ENCODE measurements around the gene HCN3. TPM values are rescaled to one million over a fixed set of nuclear protein-coding genes. Genes with fewer than 3 reads are reported as not detected.

Gene HCN3
- total and polyA plus RNA-seq, 2 of the 13 experiments (the other 11 are each of a cell fraction or from before 2014, with no cell fraction given): 2.4 to 10.2 TPM

DNA sequence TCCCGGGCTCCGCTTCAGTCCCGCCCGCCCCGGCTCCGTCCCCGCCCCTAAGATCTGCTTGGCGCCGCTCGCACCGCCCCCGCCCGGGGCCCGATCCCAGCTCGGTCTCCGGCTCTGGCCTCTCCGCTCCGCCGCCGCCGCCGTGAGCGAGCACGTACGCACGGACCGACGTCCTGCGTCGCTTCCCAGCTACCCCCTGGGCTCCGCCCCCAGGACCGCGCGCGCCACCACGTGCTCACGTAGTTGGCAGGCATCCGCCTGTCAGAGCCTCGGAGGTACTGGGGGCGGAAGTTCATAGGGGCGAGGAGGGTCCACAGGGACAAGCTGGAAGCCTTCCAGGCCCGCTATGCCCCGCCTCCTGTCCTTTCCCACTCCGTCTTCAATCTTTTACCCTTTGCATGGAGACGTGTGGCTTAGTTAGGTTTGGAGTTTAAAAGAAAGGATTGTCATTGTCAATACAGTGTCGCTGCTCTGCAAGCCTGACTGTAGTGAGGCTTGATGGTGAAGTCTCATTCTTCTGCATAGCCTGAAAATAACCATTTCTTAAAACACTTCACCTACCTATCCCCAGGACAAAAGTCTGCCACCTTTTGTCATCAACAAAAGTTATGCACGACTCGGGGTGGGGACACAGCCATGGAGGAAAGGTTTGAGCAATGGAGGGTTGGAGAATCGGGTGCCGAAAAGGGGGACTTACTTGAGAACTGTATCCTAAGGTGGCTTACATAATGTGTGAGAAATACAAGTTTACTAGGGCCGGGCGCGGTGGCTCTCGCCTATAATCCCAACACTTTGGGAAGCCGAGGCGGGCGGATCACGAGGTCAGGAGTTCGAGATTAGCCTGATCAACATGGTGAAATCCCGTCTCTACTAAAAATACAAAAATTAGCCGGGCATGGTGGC, 3.7 kb upstream of the HCN3 start, which contains the start of gene CLK2 (continued):
- no peak for TF ChIP-seq ZBTB49 (CRISPR knock-in tag; IDR thresholded peaks at IDR 0.05; ENCODE audit: borderline replicate concordance)
- TF ChIP-seq MTF2 (CRISPR knock-in tag; IDR thresholded peaks at IDR 0.05; ENCODE audit: borderline replicate concordance): no peak
- peak; percentile 44; the same call in 1 of the 2 replicates for TF ChIP-seq ATF1 (CRISPR knock-in tag; IDR thresholded peaks at IDR 0.05)
- TF ChIP-seq, protein P1, sequence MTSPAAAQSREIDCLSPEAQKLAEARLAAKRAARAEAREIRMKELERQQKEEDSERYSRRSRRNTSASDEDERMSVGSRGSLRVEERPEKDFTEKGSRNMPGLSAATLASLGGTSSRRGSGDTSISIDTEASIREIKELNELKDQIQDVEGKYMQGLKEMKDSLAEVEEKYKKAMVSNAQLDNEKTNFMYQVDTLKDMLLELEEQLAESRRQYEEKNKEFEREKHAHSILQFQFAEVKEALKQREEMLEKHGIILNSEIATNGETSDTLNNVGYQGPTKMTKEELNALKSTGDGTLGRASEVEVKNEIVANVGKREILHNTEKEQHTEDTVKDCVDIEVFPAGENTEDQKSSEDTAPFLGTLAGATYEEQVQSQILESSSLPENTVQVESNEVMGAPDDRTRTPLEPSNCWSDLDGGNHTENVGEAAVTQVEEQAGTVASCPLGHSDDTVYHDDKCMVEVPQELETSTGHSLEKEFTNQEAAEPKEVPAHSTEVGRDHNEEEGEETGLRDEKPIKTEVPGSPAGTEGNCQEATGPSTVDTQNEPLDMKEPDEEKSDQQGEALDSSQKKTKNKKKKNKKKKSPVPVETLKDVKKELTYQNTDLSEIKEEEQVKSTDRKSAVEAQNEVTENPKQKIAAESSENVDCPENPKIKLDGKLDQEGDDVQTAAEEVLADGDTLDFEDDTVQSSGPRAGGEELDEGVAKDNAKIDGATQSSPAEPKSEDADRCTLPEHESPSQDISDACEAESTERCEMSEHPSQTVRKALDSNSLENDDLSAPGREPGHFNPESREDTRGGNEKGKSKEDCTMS (CRISPR knock-in tag; conservative IDR thresholded peaks at IDR 0.05): no peak
- 0 out of 2 replicates have a peak, but pooled peaks have one; percentile 37 for TF ChIP-seq RXRB (CRISPR knock-in tag; IDR thresholded peaks at IDR 0.05; ENCODE audit: borderline replicate concordance)
- TF ChIP-seq, protein P2, sequence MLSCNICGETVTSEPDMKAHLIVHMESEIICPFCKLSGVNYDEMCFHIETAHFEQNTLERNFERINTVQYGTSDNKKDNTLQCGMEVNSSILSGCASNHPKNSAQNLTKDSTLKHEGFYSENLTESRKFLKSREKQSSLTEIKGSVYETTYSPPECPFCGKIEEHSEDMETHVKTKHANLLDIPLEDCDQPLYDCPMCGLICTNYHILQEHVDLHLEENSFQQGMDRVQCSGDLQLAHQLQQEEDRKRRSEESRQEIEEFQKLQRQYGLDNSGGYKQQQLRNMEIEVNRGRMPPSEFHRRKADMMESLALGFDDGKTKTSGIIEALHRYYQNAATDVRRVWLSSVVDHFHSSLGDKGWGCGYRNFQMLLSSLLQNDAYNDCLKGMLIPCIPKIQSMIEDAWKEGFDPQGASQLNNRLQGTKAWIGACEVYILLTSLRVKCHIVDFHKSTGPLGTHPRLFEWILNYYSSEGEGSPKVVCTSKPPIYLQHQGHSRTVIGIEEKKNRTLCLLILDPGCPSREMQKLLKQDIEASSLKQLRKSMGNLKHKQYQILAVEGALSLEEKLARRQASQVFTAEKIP (CRISPR knock-in tag; IDR thresholded peaks at IDR 0.05; ENCODE audit: borderline replicate concordance): no peak
- TF ChIP-seq NFATC3 (CRISPR knock-in tag; IDR thresholded peaks at IDR 0.05): no peak
- TF ChIP-seq KLF13 (CRISPR knock-in tag; IDR thresholded peaks at IDR 0.05): no peak
- no peak for TF ChIP-seq LBX2 (CRISPR knock-in tag; IDR thresholded peaks at IDR 0.05; ENCODE audit: borderline replicate concordance)
- no peak for TF ChIP-seq CEBPB (IDR thresholded peaks at IDR 0.05; ENCODE audit: borderline replicate concordance, low read depth, low read length)
- TF ChIP-seq ZNF720 (CRISPR knock-in tag; IDR thresholded peaks at IDR 0.05): no peak
- TF ChIP-seq ZNF556 (CRISPR knock-in tag; IDR thresholded peaks at IDR 0.05; ENCODE audit: borderline replicate concordance): no peak
- TF ChIP-seq CBFB (CRISPR knock-in tag; IDR thresholded peaks at IDR 0.05): peak; percentile 59; the same call in 1 of the 2 replicates
- TF ChIP-seq CBX2 (IDR thresholded peaks at IDR 0.05; ENCODE audit: low read depth, low read length): no peak
- TF ChIP-seq CBX2 (CRISPR knock-in tag; IDR thresholded peaks at IDR 0.05; ENCODE audit: low read depth): no peak
- TF ChIP-seq ZNF691 (CRISPR knock-in tag; IDR thresholded peaks at IDR 0.05; ENCODE audit: borderline replicate concordance, low read depth): 0 out of 2 replicates have a peak, but pooled peaks have one; percentile 48
- no peak for TF ChIP-seq HOXA9 (CRISPR knock-in tag; IDR thresholded peaks at IDR 0.05; ENCODE audit: borderline replicate concordance)
- TF ChIP-seq ZNF562 (CRISPR knock-in tag; IDR thresholded peaks at IDR 0.05; ENCODE audit: borderline replicate concordance): no peak
- TF ChIP-seq, protein P3, sequence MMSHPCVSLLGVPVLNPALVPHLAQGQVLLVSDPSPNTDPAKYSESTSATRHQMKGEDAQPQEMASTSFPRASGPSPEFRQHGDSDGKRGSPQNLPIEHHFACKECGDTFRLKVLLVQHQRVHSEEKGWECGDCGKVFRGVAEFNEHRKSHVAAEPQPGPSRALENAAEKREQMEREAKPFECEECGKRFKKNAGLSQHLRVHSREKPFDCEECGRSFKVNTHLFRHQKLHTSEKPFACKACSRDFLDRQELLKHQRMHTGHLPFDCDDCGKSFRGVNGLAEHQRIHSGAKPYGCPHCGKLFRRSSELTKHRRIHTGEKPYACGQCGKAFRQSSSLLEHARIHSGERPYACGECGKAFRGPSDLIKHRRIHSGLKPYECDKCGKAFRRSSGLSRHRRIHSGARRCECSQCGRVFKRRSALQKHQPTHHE (CRISPR knock-in tag; IDR thresholded peaks at IDR 0.05; ENCODE audit: borderline replicate concordance): no peak
